Renal cortex interstitium (tissue), 11 donors: ENCODE measurements around the gene FAM186B. TPM values are rescaled to one million over a fixed set of nuclear protein-coding genes. Genes with fewer than 3 reads are reported as not detected.

Source experiments
- DNase-seq, 11 donors: peaks; one replicate each; pipeline ENCODE4 v3.0.0-alpha.2; 2013; ENCODE audit warnings: low read depth in 9 of 11, low spot score in 4 of 11; ENCODE audit errors: extremely low read depth in 1 of 11
- polyA plus RNA-seq, 3 donors: library from polyadenylated mRNA; unstranded; fragments of 120-200 nt; gene quantifications; one replicate each; pipeline ENCODE4 v1.2.1, GENCODE V29; 2013; ENCODE audit not compliant: insufficient read length in 3 of 3

FAM186B gene
- polyA plus RNA-seq, 3 donors, result 0.98 to 3.0 (median 1.1) TPM

GRCh38 chr12:49543914-49544815 lies 61.3 kb downstream of the FAM186B start:
- DNase-seq, result no peak

DNA sequence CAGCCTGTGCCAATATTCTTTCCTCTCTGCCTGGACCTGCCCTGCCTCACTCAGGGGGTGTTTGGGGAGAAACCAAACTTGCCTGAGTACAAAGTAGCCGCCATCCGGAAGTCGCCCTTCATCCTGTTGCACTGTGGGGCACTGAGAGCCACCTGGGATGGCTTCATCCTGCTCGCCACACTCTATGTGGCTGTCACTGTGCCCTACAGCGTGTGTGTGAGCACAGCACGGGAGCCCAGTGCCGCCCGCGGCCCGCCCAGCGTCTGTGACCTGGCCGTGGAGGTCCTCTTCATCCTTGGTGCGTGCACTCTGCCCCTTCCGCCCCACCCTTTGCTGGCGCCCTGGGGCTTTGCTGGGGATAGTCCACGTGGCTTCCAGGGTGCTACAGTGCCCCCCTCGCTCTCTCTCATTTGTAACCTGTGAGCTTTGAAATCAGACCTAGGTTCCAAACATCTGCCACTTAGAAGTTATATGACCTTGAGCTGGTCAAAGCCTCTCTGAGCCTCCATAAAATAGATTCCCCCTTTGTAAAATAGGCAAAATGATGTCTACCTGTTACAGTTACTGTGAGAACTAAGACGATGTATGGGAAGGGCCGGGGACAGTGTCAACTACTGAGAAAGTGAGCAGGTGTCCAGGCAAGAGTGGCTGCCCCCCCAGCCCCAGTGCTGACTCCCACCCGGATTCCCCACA lies 62.1 kb downstream of the FAM186B start:
- no peak for DNase-seq

GRCh38 chr12:49542592-49543160 lies 62.8 kb downstream of the FAM186B start:
- no peak for DNase-seq

GRCh38 chr12:49541911-49542505 lies 63.4 kb downstream of the FAM186B start:
- DNase-seq, result no peak

GRCh38 chr12:49541140-49541861 lies 64.1 kb downstream of the FAM186B start:
- DNase-seq, result no peak

GRCh38 chr12:49540229-49541139 lies 65.0 kb downstream of the FAM186B start:
- DNase-seq, result no peak

- no peak for DNase-seq
Observed at GRCh38 chr12:49539406-49540228, 65.8 kb downstream of the FAM186B start.

DNA sequence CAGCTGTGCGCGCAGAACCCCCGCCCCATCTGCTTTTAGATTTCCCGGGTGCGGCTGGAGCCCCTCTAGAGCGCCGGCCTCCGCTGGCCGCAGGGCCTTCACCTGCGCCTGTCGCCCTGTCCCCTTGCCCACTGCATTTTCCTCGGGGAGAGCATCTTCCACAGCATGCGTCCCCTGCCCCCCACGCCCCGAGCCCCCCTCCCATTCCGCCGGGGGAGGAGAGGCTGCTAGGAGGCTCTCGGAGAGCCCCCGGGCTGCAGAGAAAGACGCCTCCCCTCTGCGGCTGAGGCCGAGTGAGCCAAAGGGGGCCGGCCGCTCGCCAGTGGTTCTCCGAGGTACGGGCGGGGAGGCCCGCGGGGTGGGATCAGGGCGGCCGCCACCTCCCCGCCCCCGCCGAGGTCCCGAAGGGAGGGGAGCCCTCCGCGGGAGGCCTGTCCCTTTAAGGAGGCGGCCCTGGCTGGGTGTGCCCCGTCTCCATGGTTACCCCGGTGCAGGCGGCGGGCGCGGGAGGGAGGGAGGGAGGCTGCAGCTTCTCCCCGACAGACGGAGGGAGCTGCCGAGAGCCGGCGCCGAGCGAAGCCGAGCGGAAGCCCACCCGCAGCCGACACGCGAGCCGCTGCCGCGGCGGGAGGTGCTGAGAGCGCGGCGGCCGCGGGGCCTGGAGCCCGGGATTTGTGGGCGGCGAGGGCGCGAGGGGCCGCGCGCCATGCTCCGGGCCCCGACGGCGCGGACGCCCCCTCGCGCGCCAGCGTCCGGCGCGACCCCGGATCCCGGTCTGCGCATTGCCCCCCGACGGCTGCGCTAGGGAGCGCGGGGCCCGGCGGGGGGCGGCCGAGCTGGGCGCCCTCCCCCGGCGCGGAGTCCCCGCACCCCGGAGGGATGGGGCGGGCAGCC lies 66.7 kb downstream of the FAM186B start, which contains the start of gene KCNH3:
Gene KCNH3 (plus strand): TSS at position 521 of the 894 bp plus-strand sequence. CDS start 387 bp downstream, outside the sequence.
- DNase-seq, result peak in 5 of 11 donors; percentile 59 to 73 (median 63)

GRCh38 chr12:49537752-49538509 lies 67.5 kb downstream of the FAM186B start:
- DNase-seq, result no peak

Other genes starting within 250 kb of the FAM186B start
- gene SPATS2, start 238.2 kb downstream of the FAM186B start, polyA plus RNA-seq, result 10 to 100 TPM; 51.0 to 63.3 (median 52.7) TPM
- 1 to 10 TPM; 3.8 to 6.1 (median 5.4) TPM for gene KCNH3, start 66.6 kb downstream of the FAM186B start, polyA plus RNA-seq
- gene MCRS1, start 37.5 kb downstream of the FAM186B start, polyA plus RNA-seq, result 10 to 100 TPM; 64.8 to 79.4 (median 67.7) TPM
- gene PRPF40B, start 17.9 kb upstream of the FAM186B start, polyA plus RNA-seq, result 10 to 100 TPM; 23.4 to 37.5 (median 27.1) TPM
- gene FMNL3, start 101.8 kb upstream of the FAM186B start, polyA plus RNA-seq, result 10 to 100 TPM; 35.6 to 43.0 (median 35.7) TPM
- 100 to 1,000 TPM; 665 to 770 (median 739) TPM for gene TMBIM6, start 135.9 kb upstream of the FAM186B start, polyA plus RNA-seq
- gene NCKAP5L, start 222.8 kb upstream of the FAM186B start, polyA plus RNA-seq, result 10 to 100 TPM; 14.7 to 23.3 (median 22.8) TPM
- gene BCDIN3D, start 237.5 kb upstream of the FAM186B start, polyA plus RNA-seq, result 1 to 10 TPM; 7.2 to 9.0 (median 8.2) TPM